Parathyroid adenoma (tissue), 2 donors: Measurements from ENCODE around the gene TMEM121B.

Source experiments
- H2AFZ ChIP-seq: fragments of 300-600 bp; sonication (generic); one replicate; pipeline ENCODE4 v1.7.0; 2017; ENCODE audit warnings: antibody characterized with exemption, mild to moderate bottlenecking
- H3K27ac ChIP-seq: fragments of 300-600 bp; sonication (generic); one replicate; pipeline ENCODE4 v1.7.0; 2017
- H3K27me3 ChIP-seq: fragments of 300-600 bp; sonication (generic); one replicate; pipeline ENCODE4 v1.7.0; 2017; ENCODE audit warnings: low read length; ENCODE audit not compliant: control insufficient read depth, insufficient read depth
- H3K36me3 ChIP-seq: fragments of 300-600 bp; sonication (generic); one replicate; pipeline ENCODE4 v1.7.0; 2017; ENCODE audit warnings: low read length; ENCODE audit not compliant: control insufficient read depth, insufficient read depth
- H3K4me1 ChIP-seq: fragments of 300-600 bp; sonication (generic); one replicate; pipeline ENCODE4 v1.7.0; 2017; ENCODE audit warnings: control low read depth
- H3K4me2 ChIP-seq: fragments of 300-600 bp; sonication (generic); one replicate; pipeline ENCODE4 v1.7.0; 2017; ENCODE audit warnings: low read length
- H3K4me3 ChIP-seq: fragments of 300-600 bp; sonication (generic); one replicate; pipeline ENCODE4 v1.7.0; 2017; ENCODE audit warnings: low read depth, low read length
- H3K79me2 ChIP-seq: fragments of 300-600 bp; sonication (generic); one replicate; pipeline ENCODE4 v1.7.0; 2017; ENCODE audit warnings: control low read depth
- H3K9ac ChIP-seq: fragments of 300-600 bp; sonication (generic); one replicate; pipeline ENCODE4 v1.7.0; 2017; ENCODE audit warnings: mild to moderate bottlenecking
- H3K9me3 ChIP-seq: fragments of 300-600 bp; sonication (generic); one replicate; pipeline ENCODE4 v1.7.0; 2017; ENCODE audit warnings: low read length; ENCODE audit not compliant: control insufficient read depth
- CTCF ChIP-seq: fragments of 300-600 bp; sonication (generic); IDR thresholded peaks from one replicate; pipeline ENCODE4 v1.7.0; 2017; ENCODE audit warnings: antibody characterized with exemption, mild to moderate bottlenecking
- donor health status: primary hyperparathyroidism.

Gene TMEM121B

GRCh38 chr22:17097701-17098100, 23.5 kb downstream of the TMEM121B start:
- no peak overlapping the region for H3K9ac ChIP-seq
- no peaks in the 10 kb centered on the region for H3K36me3 ChIP-seq

DNA sequence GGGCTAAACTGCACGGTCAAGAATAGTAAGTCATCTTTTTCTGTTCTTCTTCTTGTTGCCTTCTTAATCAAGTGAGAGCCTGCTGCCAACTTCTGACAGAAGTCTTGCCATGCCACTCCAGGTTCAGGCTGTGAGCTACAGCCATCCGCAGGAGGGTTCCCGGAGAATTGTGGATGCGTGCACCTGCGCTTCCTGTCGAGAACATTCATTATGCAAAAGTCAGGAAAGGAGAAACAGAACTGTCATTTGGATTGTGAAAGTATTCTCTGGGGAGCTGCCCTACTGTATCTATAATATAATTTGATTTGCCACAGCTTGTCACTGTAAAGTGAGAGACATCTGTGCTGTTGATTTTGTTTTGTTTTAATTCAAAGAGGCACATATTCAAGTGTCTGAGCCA, 24.1 kb downstream of the TMEM121B start:
- H3K4me3 ChIP-seq, result no peak overlapping the region
- no peak overlapping the region for H3K27ac ChIP-seq
- no peak overlapping the region for H2AFZ ChIP-seq
- H3K4me2 ChIP-seq, result no peak overlapping the region
- no peak for TF ChIP-seq CTCF
- H3K9me3 ChIP-seq, result no peaks in the 10 kb centered on the region
- no peaks in the 10 kb centered on the region for H3K4me1 ChIP-seq
- no peaks in the 10 kb centered on the region for H3K79me2 ChIP-seq
- no peak overlapping the region for H3K9ac ChIP-seq
- H3K36me3 ChIP-seq, result no peaks in the 10 kb centered on the region
- H3K27me3 ChIP-seq, result no peaks in the 10 kb centered on the region

More at GRCh38 chr22:17097701-17098100, 23.5 kb downstream of the TMEM121B start:
- Histone ChIP-seq H3K4me2 (no peak overlapping the region), H3K79me2 (no peaks in the 10 kb centered on the region), H2AFZ (no peak overlapping the region), H3K27me3 (no peaks in the 10 kb centered on the region), H3K9me3 (no peaks in the 10 kb centered on the region), H3K4me1 (no peaks in the 10 kb centered on the region), H3K27ac (no peak overlapping the region), H3K4me3 (no peak overlapping the region)
- no peak for TF ChIP-seq CTCF

DNA sequence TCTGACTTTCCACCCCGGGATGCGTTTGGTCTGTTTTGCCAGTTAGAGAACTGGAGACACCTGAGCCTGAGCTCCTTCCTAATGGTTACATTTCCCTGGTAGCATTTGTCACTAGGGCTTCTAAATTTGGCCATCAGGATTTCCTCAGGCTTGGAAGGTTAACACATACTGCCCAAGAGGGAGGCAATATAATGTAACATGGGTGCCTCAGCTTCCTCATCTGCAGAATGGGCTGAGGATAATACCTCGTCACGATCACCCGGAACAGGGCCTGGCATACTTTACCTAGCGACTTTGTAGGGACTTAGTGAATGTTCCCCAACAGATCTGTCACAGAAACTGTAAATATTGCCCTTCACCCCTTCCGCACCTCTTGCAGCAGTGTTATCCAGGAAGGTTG, 25.1 kb downstream of the TMEM121B start:
- no peaks in the 10 kb centered on the region for H3K9me3 ChIP-seq
- H3K4me3 ChIP-seq, result no peak overlapping the region
- H3K27me3 ChIP-seq, result no peaks in the 10 kb centered on the region
- no peak overlapping the region for H3K9ac ChIP-seq
- H2AFZ ChIP-seq, result no peak overlapping the region
- no peak for TF ChIP-seq CTCF
- H3K27ac ChIP-seq, result no peak overlapping the region
- H3K36me3 ChIP-seq, result no peaks in the 10 kb centered on the region
- H3K4me2 ChIP-seq, result no peak overlapping the region
- no peaks in the 10 kb centered on the region for H3K4me1 ChIP-seq
- no peaks in the 10 kb centered on the region for H3K79me2 ChIP-seq

DNA sequence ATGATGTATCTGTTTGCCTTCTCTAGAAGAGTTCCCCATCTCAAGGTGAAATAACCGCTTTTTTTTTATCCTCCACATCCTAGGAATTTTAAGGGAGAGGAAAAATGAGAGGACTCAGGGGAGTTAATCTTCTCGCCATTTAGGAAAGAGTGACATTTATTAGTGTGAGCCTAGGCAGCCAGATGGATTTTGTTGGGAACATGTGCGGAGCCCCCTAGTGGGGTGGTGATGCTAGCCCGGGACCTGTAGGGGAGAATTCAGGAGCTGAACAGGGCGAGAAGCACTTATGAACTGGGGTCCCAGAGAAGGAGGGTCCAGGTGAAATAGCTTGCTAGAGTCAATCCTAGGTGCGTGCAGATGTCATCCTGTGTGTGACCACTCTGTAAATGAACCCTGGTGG, 25.6 kb downstream of the TMEM121B start:
- no peak for TF ChIP-seq CTCF
- H3K9ac ChIP-seq, result no peak overlapping the region
- H3K9me3 ChIP-seq, result no peaks in the 10 kb centered on the region
- H3K4me3 ChIP-seq, result no peak overlapping the region
- no peak overlapping the region for H3K4me2 ChIP-seq
- H3K27ac ChIP-seq, result no peak overlapping the region
- no peak overlapping the region for H2AFZ ChIP-seq
- no peaks in the 10 kb centered on the region for H3K79me2 ChIP-seq
- H3K36me3 ChIP-seq, result no peaks in the 10 kb centered on the region
- no peaks in the 10 kb centered on the region for H3K4me1 ChIP-seq
- H3K27me3 ChIP-seq, result no peaks in the 10 kb centered on the region

DNA sequence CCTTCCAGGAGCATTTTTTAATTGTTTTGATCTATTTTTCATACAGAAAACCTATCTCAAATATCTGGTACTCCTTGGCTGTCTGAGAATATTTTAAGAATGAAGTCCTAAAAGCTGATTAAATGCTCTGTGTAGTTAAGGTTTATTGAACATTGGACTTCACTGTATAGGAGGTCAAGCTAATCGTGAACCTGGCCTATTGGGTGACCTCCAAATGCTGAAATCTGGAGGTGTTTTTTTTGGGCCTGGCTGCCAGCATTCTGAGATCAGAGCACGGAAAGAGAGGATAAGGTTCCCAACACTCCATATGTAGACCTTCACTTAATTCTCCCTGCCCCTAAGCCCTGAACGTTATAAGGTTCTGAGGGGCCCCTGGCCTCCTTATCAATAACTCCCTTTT, 28.1 kb downstream of the TMEM121B start:
- Histone ChIP-seq H2AFZ (no peak overlapping the region), H3K4me3 (no peak overlapping the region), H3K27me3 (no peaks in the 10 kb centered on the region), H3K36me3 (no peaks in the 10 kb centered on the region), H3K4me2 (no peak overlapping the region), H3K27ac (no peak overlapping the region), H3K9me3 (no peaks in the 10 kb centered on the region), H3K4me1 (no peaks in the 10 kb centered on the region), H3K9ac (no peak overlapping the region), H3K79me2 (no peaks in the 10 kb centered on the region)
- TF ChIP-seq CTCF, result no peak
